GM19324 (cell line): ENCODE measurements around the gene MXRA5.
"Not testable (repeated sequence)": the region's sequence is repeated elsewhere in the genome, so short reads cannot be mapped to it uniquely, and the experiment has no call there.

Source experiments
- ATAC-seq: cut with Tn5 transposase; IDR thresholded peaks from one replicate; pipeline ENCODE4 v1.9.1; 2021; ENCODE audit warnings: mild to moderate bottlenecking, moderate library complexity; ENCODE audit not compliant: unreplicated experiment, low FRiP score

The MXRA5 gene

DNA sequence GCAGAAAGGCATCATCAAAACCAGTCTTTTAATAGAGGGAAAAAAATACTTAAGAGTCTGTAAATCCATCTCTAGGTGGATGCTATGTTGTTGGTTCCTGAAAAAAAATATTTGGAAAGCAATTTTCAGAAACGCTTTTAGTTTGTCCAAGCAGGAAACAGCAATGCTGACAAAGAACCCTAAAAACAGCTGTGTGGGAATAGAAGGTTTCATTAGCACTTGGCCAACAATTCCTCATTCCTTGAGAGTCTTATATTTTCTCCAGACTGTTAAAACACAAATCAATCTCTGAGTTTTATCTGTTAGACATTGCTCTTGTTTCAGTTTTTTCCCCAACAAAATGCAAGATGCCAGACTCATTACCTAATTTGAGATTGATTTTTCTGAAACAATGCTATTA lies 6.4 kb downstream of the MXRA5 start:
- no peak for ATAC-seq

DNA sequence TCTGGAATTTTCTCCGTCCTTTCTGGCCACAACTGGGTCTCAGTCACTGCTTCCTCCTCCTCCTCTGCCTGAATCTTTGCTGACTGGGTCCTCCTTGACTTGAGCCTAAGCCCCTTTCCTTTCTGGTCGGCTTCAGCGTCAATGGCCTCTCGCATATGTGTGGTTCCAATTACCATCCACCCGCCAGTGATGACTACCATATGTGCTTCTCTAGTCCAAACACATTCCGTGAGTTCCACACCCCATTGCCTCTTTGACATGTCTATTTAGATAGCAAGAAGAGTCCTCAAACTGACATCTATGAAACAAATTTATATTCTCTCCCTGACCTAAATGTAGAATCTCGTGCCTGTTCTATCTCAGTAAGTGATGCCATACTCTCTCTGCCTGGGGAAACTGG lies 19.8 kb downstream of the MXRA5 start:
- ATAC-seq: no peak

- no peak for ATAC-seq
These were observed 25.9 kb downstream of the MXRA5 start for GRCh38 chrX:3320471-3321046.

- ATAC-seq: no peak
These were observed 29.2 kb downstream of the MXRA5 start for GRCh38 chrX:3317191-3317718.

GRCh38 chrX:3312109-3312508 lies 34.3 kb downstream of the MXRA5 start:
- no peak for ATAC-seq

DNA sequence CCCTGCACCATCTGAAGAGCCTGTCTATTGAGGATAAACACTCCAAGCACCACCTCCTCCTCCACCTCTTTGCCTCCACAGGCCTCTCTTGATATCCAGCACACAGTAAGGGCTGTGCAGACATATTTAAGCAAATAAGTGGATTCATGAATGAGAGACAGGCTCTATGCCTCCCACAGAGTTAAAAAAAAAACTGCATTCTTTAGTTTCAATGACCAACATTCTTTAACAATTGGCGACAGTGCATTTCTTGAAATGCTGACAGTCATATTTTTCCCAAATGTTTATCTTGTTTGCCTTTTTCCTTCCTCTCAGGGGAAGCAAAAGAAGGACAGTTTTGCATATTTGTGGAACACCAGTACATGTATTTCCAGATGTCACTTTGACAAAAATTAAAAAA lies 38.6 kb downstream of the MXRA5 start:
- ATAC-seq: no peak

DNA sequence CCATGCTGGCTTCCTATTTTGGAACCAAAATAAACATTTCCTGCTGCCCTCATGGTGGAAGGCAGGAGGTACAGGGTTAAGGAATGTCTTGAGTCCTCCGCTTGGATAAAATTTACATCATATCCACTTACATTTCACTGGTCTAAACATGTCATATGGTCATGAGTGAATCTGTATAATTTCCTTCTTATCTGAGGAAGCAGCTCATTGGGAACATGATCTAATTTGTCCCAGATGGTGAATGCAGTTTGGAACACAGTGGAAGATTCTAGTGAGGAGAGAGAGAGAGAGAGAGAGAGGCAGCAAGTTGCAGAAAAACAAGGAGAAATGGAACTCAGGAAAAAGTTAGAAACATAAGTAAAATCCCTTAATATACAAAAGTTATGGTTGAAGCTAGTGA lies 46.8 kb downstream of the MXRA5 start:
- ATAC-seq: no peak

DNA sequence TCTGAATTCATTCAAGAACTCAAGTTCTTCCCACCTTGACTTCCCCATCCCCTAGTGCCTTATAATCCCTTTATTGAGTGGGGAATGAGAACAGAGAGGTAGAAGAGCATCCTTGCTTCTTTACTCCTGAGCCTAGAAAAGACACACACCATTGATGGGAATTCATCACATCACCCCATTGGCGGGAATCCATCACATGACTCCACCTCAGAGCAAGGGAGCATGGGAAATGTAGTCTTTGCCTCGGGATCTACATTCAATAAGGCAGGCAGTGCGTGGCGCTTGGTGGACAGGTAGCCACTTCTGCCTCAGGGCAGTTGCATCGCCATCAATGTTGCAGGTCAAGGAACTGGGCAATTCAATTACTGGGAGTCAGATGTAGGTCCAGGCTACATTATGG lies 50.7 kb downstream of the MXRA5 start:
- ATAC-seq: no peak

DNA sequence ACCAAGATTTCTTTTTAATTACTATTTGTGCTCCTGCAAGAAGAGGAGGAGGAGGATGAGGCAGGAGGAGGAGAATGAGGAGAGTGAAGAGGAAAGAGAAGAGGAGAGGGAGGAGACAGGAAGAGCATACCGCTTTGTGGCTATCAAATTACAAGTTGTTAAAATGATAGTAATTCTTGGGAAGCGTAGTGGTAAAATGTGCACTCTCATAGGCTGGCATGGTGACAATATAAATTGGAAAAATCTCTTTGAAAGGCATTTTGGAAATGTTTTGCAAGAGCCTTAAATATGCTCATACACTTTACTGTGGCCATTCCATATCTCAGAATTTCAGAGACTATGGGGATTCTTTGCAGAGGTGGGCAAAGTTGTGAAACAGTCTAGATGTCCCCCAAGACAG lies 53.2 kb downstream of the MXRA5 start:
- ATAC-seq: no peak

- no peak for ATAC-seq
These were observed 55.9 kb downstream of the MXRA5 start for GRCh38 chrX:3290561-3290960.

- no peak for ATAC-seq
These were observed 60.1 kb downstream of the MXRA5 start for GRCh38 chrX:3286196-3286945.

- no peak for ATAC-seq
These were observed 65.7 kb downstream of the MXRA5 start for GRCh38 chrX:3280706-3281105.

DNA sequence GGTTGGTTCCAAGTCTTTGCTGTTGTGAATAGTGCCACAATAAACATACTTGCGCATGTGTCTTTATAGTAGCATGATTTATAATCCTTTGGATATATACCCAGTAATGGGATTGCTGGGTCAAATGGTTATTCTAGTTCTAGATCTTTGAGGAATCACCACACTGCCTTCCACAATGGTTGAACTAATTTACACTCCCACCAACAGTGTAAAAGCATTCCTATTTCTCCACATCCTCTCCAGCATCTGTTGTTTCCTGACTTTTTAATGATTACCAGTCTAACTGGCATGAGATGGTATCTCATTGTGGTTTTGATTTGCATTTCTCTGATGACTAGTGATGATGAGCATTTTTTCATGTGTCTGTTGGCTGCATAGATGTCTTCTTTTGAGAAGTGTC lies 72.8 kb downstream of the MXRA5 start:
- not testable (repeated sequence) for ATAC-seq

GRCh38 chrX:3271834-3272186 lies 74.6 kb downstream of the MXRA5 start:
- no peak for ATAC-seq

DNA sequence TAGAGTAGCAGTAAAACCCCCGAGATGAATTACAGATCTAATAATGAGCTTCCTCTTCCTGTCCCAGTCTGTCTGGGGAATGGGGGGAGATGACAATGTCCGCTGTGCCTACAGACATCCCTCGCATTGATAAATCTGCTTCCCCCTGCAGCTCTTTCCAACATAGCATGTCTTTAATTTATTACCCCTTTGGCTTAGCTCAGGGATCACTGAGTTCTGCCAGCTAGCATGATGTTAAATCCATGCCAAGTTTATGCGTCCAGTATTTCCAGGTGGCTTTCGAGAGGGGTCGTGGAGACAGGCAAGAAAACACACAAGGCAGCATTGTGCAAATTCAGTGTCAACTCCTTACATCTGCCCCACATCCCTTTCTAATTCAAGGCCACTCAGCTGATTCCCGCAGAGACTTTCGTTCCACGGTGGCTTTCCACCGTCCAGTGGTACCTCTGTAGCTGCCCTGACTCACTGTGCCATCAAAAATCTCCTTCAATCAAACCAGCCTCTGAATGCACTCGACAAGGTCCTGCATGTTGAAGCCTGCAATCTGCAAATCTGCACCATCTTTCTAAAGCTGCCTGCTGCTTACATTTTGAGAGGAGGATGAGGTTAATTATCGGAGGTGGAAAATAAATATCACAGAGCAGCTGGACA lies 75.1 kb downstream of the MXRA5 start:
- no peak for ATAC-seq

- no peak for ATAC-seq
These were observed 77.6 kb downstream of the MXRA5 start for GRCh38 chrX:3268829-3269228.

- no peak for ATAC-seq
These were observed 82.7 kb downstream of the MXRA5 start for GRCh38 chrX:3263681-3264126.

- no peak for ATAC-seq
These were observed 83.6 kb downstream of the MXRA5 start for GRCh38 chrX:3262901-3263300.
